AG09309 (cell line): ENCODE results near the gene HPS1.

Source experiments
- DNase-seq: peaks from one replicate; pipeline ENCODE4 v3.0.0-alpha.2; 2010; ENCODE audit warnings: low read depth
- H3K4me3 ChIP-seq: 2 replicates; pipeline ENCODE4 v1.5.1; 2011; ENCODE audit warnings: mild to moderate bottlenecking, low read depth, low read length, moderate library complexity; ENCODE audit not compliant: control insufficient read depth
- TF ChIP-seq, protein P1 (sequence below): IDR thresholded peaks from 2 replicates; pipeline ENCODE4 v1.5.1; 2011; ENCODE audit warnings: mild to moderate bottlenecking, low read depth, low read length, inconsistent platforms; ENCODE audit not compliant: insufficient read depth, control insufficient read depth; ENCODE audit errors: missing control alignments

HPS1 gene

DNA sequence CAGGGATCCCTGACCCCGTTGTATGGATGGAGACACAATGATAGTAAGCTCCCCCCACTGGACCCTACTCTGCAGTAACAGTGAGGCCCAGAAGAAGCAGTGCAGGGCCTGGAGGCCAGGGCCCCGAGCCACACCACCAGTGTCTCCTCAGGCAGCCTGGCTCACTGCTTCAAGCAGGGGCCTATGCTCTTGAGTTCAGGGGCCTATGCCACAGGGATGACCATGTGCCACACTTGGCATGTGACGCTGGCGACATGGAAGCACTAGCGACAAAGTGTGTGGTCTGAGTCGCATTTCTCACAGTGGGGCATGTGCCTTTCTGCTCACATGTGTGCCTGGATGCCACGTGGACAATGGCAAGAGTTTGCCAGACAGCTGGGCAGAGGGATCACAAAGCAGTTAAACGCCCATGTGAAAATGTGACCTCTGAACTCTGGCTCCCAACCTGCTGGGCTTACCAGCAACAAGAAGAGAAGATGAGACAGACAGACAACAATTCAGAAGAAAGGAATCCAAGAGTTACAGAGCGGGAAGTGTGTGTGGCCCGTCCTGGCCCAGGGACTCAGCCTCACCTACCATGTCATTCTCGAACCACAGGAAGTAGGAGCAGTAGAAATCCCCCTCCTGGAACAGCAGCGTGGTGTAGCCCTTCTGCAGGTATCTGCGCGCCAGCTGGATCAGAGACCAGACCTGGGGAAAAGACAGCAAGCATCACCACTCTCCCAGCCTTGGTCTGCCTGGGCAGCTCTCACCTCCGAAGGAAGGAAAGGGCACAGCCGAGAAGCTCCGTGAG lies 27.1 kb downstream of the HPS1 start:
- TF ChIP-seq, protein P1, sequence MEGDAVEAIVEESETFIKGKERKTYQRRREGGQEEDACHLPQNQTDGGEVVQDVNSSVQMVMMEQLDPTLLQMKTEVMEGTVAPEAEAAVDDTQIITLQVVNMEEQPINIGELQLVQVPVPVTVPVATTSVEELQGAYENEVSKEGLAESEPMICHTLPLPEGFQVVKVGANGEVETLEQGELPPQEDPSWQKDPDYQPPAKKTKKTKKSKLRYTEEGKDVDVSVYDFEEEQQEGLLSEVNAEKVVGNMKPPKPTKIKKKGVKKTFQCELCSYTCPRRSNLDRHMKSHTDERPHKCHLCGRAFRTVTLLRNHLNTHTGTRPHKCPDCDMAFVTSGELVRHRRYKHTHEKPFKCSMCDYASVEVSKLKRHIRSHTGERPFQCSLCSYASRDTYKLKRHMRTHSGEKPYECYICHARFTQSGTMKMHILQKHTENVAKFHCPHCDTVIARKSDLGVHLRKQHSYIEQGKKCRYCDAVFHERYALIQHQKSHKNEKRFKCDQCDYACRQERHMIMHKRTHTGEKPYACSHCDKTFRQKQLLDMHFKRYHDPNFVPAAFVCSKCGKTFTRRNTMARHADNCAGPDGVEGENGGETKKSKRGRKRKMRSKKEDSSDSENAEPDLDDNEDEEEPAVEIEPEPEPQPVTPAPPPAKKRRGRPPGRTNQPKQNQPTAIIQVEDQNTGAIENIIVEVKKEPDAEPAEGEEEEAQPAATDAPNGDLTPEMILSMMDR, result no peak
- no peak for DNase-seq
- no peak overlapping the region for H3K4me3 ChIP-seq

DNA sequence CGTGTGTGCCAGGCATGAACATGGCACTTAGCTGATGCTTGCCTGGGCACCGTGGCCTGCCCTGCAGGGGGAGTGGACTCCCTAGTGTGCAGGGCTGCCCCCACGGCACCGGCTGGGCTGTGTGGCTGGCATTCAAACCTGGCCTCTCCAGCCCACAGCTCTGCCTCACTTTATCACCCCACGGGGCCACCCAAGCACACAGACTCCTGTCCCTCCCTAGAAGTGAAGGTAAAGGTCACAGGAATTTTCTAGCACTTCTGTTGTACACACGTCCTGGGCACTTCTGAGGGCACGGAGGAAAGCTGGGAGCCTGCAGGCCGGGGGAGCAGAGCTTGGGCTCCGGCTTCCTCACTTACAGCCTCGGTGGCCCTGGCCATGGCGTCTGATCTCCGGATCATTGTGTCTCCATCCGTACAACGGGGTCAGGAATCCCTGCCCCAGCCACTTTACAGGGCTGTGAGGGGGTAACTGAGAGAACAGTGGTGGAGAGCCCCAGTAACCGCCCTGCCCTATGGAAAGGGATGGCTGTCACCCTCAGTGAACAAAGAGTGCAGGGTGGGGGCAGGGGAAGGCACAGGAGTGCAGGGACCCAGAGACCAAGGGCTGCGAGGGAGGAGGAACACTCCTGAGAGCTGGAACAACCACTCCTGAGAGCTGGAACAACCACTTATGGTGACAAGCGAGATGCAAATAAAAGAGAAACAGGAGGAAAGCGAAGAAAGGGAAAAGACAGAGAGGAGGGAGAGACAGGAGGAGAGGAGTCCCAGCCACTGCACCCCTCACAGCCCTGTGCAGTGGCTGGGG lies 27.9 kb downstream of the HPS1 start:
- no peak overlapping the region for H3K4me3 ChIP-seq
- DNase-seq, result no peak
- TF ChIP-seq, protein P1, result no peak

DNA sequence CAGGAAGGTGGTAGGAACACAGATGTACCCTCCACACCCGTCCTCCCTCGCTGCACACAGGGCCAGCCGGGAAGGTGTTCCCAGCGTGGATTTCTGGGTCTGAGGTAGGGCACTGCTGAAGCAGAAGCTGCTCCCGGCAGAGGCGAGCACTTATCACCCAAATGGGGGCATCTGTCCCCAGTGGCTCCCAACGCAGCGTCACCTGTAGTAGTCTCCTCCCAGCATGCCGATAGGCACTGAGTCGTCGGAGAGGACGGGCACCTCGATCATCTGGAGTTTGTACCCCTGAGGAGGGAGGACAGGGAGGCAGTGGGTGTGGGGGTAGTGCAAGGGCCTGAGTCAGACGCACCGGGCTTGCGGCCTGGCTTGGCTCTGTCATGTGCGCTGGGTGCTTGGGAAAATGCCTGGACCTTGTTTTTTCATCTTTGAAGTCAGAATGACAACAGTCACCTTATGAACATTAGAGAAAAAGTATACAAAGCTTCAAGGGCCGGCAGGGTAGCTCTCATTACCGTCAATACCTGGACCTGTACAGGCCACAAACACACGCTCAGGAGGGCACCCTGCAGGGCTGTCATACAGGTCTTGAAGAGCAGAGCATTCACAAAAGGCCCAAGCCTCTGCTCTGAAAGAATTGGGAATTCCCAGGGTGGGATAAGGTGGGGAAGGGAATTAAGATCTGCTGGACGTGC lies 28.6 kb downstream of the HPS1 start:
- DNase-seq, result no peak
- no peak overlapping the region for H3K4me3 ChIP-seq
- TF ChIP-seq, protein P1, result no peak

DNA sequence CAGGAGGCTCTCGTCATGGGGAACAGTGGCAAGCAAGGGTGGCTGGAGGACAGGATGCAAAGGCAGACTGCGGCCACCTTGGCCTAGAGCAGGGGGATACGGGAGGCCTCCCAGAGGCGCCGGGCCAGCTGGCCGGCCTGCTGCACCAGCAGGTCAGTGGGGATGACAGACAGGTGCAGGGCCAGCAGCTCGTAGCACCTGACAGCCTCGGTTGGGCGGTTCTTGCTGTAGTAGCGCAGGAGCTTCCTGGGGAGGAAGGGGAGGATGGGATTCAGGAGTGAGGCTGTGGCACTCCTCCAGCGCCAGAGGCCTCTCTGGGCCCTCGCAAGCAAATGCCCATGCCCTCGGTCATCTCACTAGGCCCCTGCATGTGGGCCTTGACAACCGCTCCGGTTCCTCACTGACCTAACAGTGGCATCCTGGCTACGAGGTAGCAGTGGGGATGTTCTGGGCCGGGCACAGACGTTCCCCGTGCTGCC lies 29.2 kb downstream of the HPS1 start:
- TF ChIP-seq, protein P1, result no peak
- H3K4me3 ChIP-seq, result no peak overlapping the region
- DNase-seq, result no peak

DNA sequence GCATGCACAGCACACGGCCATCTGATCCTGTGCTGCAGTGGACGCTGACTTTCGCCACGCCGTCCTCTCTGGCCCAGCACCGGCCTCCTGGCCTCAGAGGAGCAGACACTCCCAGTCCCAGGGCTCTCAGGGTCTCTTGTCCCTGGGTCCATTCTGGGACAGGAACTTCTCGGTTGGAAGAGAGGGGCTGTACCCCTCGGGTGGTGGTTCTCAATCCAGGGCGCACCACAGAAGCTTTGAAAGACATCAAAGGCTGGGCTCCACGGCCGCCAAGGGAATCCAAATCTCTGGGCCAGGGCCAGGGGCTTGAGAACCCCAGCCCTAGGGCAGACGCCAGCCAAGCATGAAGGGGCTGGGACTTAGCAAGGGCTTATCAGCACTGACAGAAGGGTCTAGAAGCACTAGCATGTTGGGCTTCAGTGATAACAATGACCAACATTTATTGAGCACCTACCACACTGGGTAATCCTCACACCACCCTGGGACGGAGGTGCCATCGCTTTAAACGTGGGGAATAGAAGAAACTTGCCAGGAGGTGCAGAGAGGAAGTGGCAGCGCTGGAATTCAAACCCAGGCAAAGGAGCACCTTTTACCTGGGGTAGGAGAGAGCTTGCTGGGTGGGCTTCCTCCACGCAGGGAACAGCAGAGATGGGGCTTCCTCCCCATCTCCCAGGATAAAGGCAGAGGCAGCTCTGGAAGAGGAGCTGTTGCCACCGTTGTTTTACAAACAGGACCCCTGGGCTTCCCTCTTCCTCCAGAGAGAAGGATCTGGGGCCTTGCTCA lies 29.9 kb downstream of the HPS1 start:
- DNase-seq, result no peak
- H3K4me3 ChIP-seq, result no peak overlapping the region
- TF ChIP-seq, protein P1, result no peak

DNA sequence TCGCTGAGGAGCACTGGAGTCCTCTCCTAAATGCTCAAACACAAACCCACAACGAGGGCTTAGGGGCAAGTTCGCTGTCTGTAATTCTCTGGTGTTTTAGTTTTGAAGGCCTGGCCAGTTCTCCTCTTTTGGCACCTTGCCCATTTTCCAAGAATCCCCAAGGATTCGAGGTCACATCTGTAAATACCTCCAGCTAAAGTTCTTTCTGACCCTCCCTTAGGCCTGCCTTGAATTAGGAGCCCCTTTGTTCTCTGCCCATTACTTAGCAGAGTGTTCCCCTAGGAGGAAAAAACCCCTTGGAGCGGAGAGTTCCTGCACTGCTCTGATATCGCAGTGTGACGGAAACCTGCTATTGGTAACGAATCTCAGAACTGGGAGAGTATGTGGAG lies 31.0 kb downstream of the HPS1 start:
- TF ChIP-seq, protein P1, result no peak
- no peak for DNase-seq
- H3K4me3 ChIP-seq, result no peak overlapping the region
